SU-DHL-6 (cell line): ENCODE measurements around the gene CACNA1B.

ENCODE experiments used
- CTCF ChIP-seq: fragments of 200-600 bp; sonication (generic); IDR thresholded peaks from one replicate; pipeline ENCODE4 v1.5.1; 2017; ENCODE audit warnings: antibody characterized with exemption, mild to moderate bottlenecking, low read length, moderate library complexity; ENCODE audit not compliant: insufficient read depth, poor library complexity, severe bottlenecking
- EZH2phosphoT487 ChIP-seq: fragments of 200-600 bp; sonication (generic), shearing (Covaris generic); conservative IDR thresholded peaks from 2 replicates; pipeline ENCODE4 v1.6.1; 2018; ENCODE audit warnings: mild to moderate bottlenecking, antibody characterized with exemption, low read length, moderate library complexity, mixed read lengths

- TF ChIP-seq CTCF (no peak), EZH2phosphoT487 (no peak)
Observed at GRCh38 chr9:138024131-138024530, 146.5 kb downstream of the CACNA1B start.
